ENCODE results near the gene CHST11.

CHST11 gene

GRCh38 chr12:104582739-104583138 lies 126.0 kb downstream of the CHST11 start:
- no peak for DNase-seq (ENCODE audit: low read depth)
- TF ChIP-seq CTCF (IDR thresholded peaks at IDR 0.05; ENCODE audit: low read length, missing control alignments), result no peak

GRCh38 chr12:104583301-104583700 lies 126.6 kb downstream of the CHST11 start:
- DNase-seq (ENCODE audit: low read depth), result no peak
- H3K4me3 ChIP-seq (replicated peaks; ENCODE audit: low read depth, low read length), result no peak overlapping the region
- TF ChIP-seq CTCF (IDR thresholded peaks at IDR 0.05; ENCODE audit: low read length, missing control alignments), result no peak

More at GRCh38 chr12:104582739-104583138, 126.0 kb downstream of the CHST11 start:
- no peak overlapping the region for H3K4me3 ChIP-seq (replicated peaks; ENCODE audit: low read depth, low read length)

GRCh38 chr12:104585448-104586055 lies 128.8 kb downstream of the CHST11 start:
- DNase-seq (ENCODE audit: low read depth), result no peak
- TF ChIP-seq CTCF (IDR thresholded peaks at IDR 0.05; ENCODE audit: low read length, missing control alignments), result no peak
- H3K4me3 ChIP-seq (replicated peaks; ENCODE audit: low read depth, low read length), result no peak overlapping the region

- no peak for DNase-seq (ENCODE audit: low read depth)
- TF ChIP-seq CTCF (IDR thresholded peaks at IDR 0.05; ENCODE audit: low read length, missing control alignments), result no peak
- no peak overlapping the region for H3K4me3 ChIP-seq (replicated peaks; ENCODE audit: low read depth, low read length)
These were observed 129.7 kb downstream of the CHST11 start for GRCh38 chr12:104586351-104586919.

GRCh38 chr12:104588047-104588920 lies 131.5 kb downstream of the CHST11 start:
- no peak for TF ChIP-seq CTCF (IDR thresholded peaks at IDR 0.05; ENCODE audit: low read length, missing control alignments)
- H3K4me3 ChIP-seq (replicated peaks; ENCODE audit: low read depth, low read length), result no peak overlapping the region
- DNase-seq (ENCODE audit: low read depth), result peak; percentile 43

- no peak for DNase-seq (ENCODE audit: low read depth)
- no peak overlapping the region for H3K4me3 ChIP-seq (replicated peaks; ENCODE audit: low read depth, low read length)
- no peak for TF ChIP-seq CTCF (IDR thresholded peaks at IDR 0.05; ENCODE audit: low read length, missing control alignments)
These were observed 132.3 kb downstream of the CHST11 start for GRCh38 chr12:104588921-104589590.

Data from fibroblast of pulmonary artery (primary cell).